ENCODE measurements around the gene AURKB. TPM values are rescaled to one million over a fixed set of nuclear protein-coding genes. Genes with fewer than 3 reads are reported as not detected.

The AURKB gene
- total RNA-seq, 1 donor from 2014 or later = 15.7 TPM

- Mint-ChIP-seq H3K36me3 (ENCODE audit: unreplicated experiment) (no peaks in the 10 kb centered on the region), H3K4me1 (ENCODE audit: unreplicated experiment) (peaks cover 9% of the 10 kb centered on the region), H3K27ac (ENCODE audit: unreplicated experiment) (peak overlapping the region; percentile 88), H3K4me3 (ENCODE audit: unreplicated experiment) (no peak overlapping the region), H3K27me3 (ENCODE audit: unreplicated experiment) (no peaks in the 10 kb centered on the region), H3K9me3 (ENCODE audit: unreplicated experiment) (no peaks in the 10 kb centered on the region)
- TF ChIP-seq CTCF (IDR thresholded peaks at IDR 0.05) = no peak
- DNase-seq (ENCODE audit: extremely low spot score, unreplicated experiment) = no peak
Measured at GRCh38 chr17:8190506-8190905, 19.9 kb downstream of the AURKB start.

- Mint-ChIP-seq H3K4me1 (ENCODE audit: unreplicated experiment) (peaks cover 9% of the 10 kb centered on the region), H3K4me3 (ENCODE audit: unreplicated experiment) (no peak within 1 kb of the TSS), H3K36me3 (ENCODE audit: unreplicated experiment) (no peaks in the 10 kb centered on the region), H3K27ac (ENCODE audit: unreplicated experiment) (peak within 1 kb of the TSS; percentile 88), H3K27me3 (ENCODE audit: unreplicated experiment) (no peaks in the 10 kb centered on the region), H3K9me3 (ENCODE audit: unreplicated experiment) (no peaks in the 10 kb centered on the region)
- TF ChIP-seq CTCF (IDR thresholded peaks at IDR 0.05) = no peak
- peak; percentile 98 for DNase-seq (ENCODE audit: extremely low spot score, unreplicated experiment)
Measured at GRCh38 chr17:8189711-8190477, 20.5 kb downstream of the AURKB start, which contains the start of gene BORCS6. Gene BORCS6, minus strand, starts transcription at chr17:8190180. Its CDS starts 40 bp downstream, at chr17:8190140.

GRCh38 chr17:8189041-8189710 is 21.2 kb downstream of the AURKB start:
- Mint-ChIP-seq H3K9me3 (ENCODE audit: unreplicated experiment) (no peaks in the 10 kb centered on the region), H3K27me3 (ENCODE audit: unreplicated experiment) (no peaks in the 10 kb centered on the region), H3K36me3 (ENCODE audit: unreplicated experiment) (no peaks in the 10 kb centered on the region), H3K27ac (ENCODE audit: unreplicated experiment) (peak overlapping the region; percentile 88), H3K4me1 (ENCODE audit: unreplicated experiment) (peaks cover 9% of the 10 kb centered on the region), H3K4me3 (ENCODE audit: unreplicated experiment) (no peak overlapping the region)
- TF ChIP-seq CTCF (IDR thresholded peaks at IDR 0.05) = no peak
- no peak for DNase-seq (ENCODE audit: extremely low spot score, unreplicated experiment)

- Mint-ChIP-seq H3K36me3 (ENCODE audit: unreplicated experiment) (no peaks in the 10 kb centered on the region), H3K4me3 (ENCODE audit: unreplicated experiment) (no peak overlapping the region), H3K27me3 (ENCODE audit: unreplicated experiment) (no peaks in the 10 kb centered on the region), H3K4me1 (ENCODE audit: unreplicated experiment) (peaks cover 9% of the 10 kb centered on the region), H3K9me3 (ENCODE audit: unreplicated experiment) (no peaks in the 10 kb centered on the region), H3K27ac (ENCODE audit: unreplicated experiment) (no peak overlapping the region)
- no peak for DNase-seq (ENCODE audit: extremely low spot score, unreplicated experiment)
- no peak for TF ChIP-seq CTCF (IDR thresholded peaks at IDR 0.05)
Measured at GRCh38 chr17:8188263-8188839, 22.0 kb downstream of the AURKB start.

Measured in osteocyte (in vitro differentiated cells).